ENCODE measurements around the gene EDN2.

Gene EDN2

GRCh38 chr1:41464885-41465284 is 19.6 kb downstream of the EDN2 start:
- DNase-seq (ENCODE audit: low read depth in 2 of 2) = no peak

GRCh38 chr1:41463516-41463915 is 21.0 kb downstream of the EDN2 start:
- DNase-seq (ENCODE audit: low read depth in 2 of 2) = no peak

- no peak for DNase-seq (ENCODE audit: low read depth in 2 of 2)
These were observed 21.8 kb downstream of the EDN2 start for GRCh38 chr1:41462680-41463004.

GRCh38 chr1:41461790-41462679 is 22.4 kb downstream of the EDN2 start:
- no peak for DNase-seq (ENCODE audit: low read depth in 2 of 2)

- DNase-seq (ENCODE audit: low read depth in 2 of 2) = no peak
These were observed 27.5 kb downstream of the EDN2 start for GRCh38 chr1:41456847-41457540.

- DNase-seq (ENCODE audit: low read depth in 2 of 2) = no peak
These were observed 28.8 kb downstream of the EDN2 start for GRCh38 chr1:41455479-41456332.

GRCh38 chr1:41454406-41454805 is 30.1 kb downstream of the EDN2 start:
- DNase-seq (ENCODE audit: low read depth in 2 of 2) = no peak

- no peak for DNase-seq (ENCODE audit: low read depth in 2 of 2)
These were observed 31.7 kb downstream of the EDN2 start for GRCh38 chr1:41452704-41453290.

GRCh38 chr1:41450747-41451285 is 33.7 kb downstream of the EDN2 start:
- DNase-seq (ENCODE audit: low read depth in 2 of 2) = no peak

GRCh38 chr1:41449326-41449921 is 35.1 kb downstream of the EDN2 start:
- no peak for DNase-seq (ENCODE audit: low read depth in 2 of 2)

GRCh38 chr1:41448821-41449220 is 35.7 kb downstream of the EDN2 start:
- DNase-seq (ENCODE audit: low read depth in 2 of 2) = no peak

GRCh38 chr1:41447995-41448770 is 36.3 kb downstream of the EDN2 start:
- DNase-seq (ENCODE audit: low read depth in 2 of 2) = no peak

GRCh38 chr1:41446851-41447610 is 37.5 kb downstream of the EDN2 start:
- no peak for DNase-seq (ENCODE audit: low read depth in 2 of 2)

- DNase-seq (ENCODE audit: low read depth in 2 of 2) = no peak
These were observed 39.7 kb downstream of the EDN2 start for GRCh38 chr1:41444785-41445184.

- DNase-seq (ENCODE audit: low read depth in 2 of 2) = no peak
These were observed 40.2 kb downstream of the EDN2 start for GRCh38 chr1:41444246-41444645.

- no peak for DNase-seq (ENCODE audit: low read depth in 2 of 2)
These were observed 41.7 kb downstream of the EDN2 start for GRCh38 chr1:41442697-41443251.

GRCh38 chr1:41440321-41441085 is 44.0 kb downstream of the EDN2 start:
- no peak for DNase-seq (ENCODE audit: low read depth in 2 of 2)

- no peak for DNase-seq (ENCODE audit: low read depth in 2 of 2)
These were observed 45.2 kb downstream of the EDN2 start for GRCh38 chr1:41439234-41439633.

GRCh38 chr1:41438711-41439110 is 45.8 kb downstream of the EDN2 start:
- no peak for DNase-seq (ENCODE audit: low read depth in 2 of 2)

All from stimulated activated CD4-positive, alpha-beta T cell treated with anti-CD3 and anti-CD28 coated beads, Interleukin-4, amount 100 ng/mL, for 48 hours (primary cell).